ENCODE measurements around the gene KNOP1. TPM values are rescaled to one million over a fixed set of nuclear protein-coding genes. Genes with fewer than 3 reads are reported as not detected.

The KNOP1 gene
- total RNA-seq, 1 experiment from 2014 or later: 24.5 TPM

DNA sequence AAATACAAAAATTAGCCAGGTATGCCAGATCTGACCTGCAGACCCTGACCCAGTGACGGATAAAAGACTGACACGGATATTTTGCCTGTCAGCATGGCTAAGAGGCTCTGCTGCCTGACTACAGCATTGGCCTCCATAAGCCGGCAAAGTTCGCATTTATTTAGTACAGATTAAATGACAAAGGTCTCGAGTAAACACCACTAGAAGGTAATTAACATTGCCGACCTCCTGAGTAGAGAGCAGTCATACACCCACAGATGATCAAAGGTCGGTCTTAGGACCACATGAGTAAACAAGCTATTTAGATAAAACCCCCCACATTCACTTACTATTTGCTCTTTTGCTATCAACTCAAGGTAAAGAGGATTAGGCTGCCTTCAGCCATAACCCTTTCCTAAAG, 55.7 kb downstream of the KNOP1 start:
- Mint-ChIP-seq H3K36me3 (ENCODE audit: insufficient read depth, unreplicated experiment) (peaks cover 38% of the 10 kb centered on the region), H3K4me3 (ENCODE audit: unreplicated experiment) (no peak overlapping the region), H3K27me3 (ENCODE audit: insufficient read depth, unreplicated experiment) (no peaks in the 10 kb centered on the region), H3K9me3 (ENCODE audit: unreplicated experiment) (peaks cover 7% of the 10 kb centered on the region), H3K4me1 (ENCODE audit: insufficient read depth, unreplicated experiment) (no peaks in the 10 kb centered on the region), H3K27ac (ENCODE audit: low read depth, unreplicated experiment) (no peak overlapping the region)
- ChIA-PET CTCF (interaction anchor here (0.9 kb wide), 1 partner anchor 78 kb away, joined by 5 read pairs; no protein-coding TSS in a partner anchor), POLR2A (no interaction called here)
- TF ChIP-seq, protein P1, sequence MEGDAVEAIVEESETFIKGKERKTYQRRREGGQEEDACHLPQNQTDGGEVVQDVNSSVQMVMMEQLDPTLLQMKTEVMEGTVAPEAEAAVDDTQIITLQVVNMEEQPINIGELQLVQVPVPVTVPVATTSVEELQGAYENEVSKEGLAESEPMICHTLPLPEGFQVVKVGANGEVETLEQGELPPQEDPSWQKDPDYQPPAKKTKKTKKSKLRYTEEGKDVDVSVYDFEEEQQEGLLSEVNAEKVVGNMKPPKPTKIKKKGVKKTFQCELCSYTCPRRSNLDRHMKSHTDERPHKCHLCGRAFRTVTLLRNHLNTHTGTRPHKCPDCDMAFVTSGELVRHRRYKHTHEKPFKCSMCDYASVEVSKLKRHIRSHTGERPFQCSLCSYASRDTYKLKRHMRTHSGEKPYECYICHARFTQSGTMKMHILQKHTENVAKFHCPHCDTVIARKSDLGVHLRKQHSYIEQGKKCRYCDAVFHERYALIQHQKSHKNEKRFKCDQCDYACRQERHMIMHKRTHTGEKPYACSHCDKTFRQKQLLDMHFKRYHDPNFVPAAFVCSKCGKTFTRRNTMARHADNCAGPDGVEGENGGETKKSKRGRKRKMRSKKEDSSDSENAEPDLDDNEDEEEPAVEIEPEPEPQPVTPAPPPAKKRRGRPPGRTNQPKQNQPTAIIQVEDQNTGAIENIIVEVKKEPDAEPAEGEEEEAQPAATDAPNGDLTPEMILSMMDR (IDR thresholded peaks at IDR 0.05; ENCODE audit: unreplicated experiment): no peak
- intact Hi-C loops (cut with micrococcal nuclease): no loop called here
- no TSS peak for BruUV-seq (replicated peaks)
- no peak for DNase-seq (ENCODE audit: unreplicated experiment)

GRCh38 chr16:19660432-19660831, 57.6 kb downstream of the KNOP1 start:
- no TSS peak for BruUV-seq (replicated peaks)
- H3K27me3 Mint-ChIP-seq (ENCODE audit: insufficient read depth, unreplicated experiment): no peaks in the 10 kb centered on the region
- H3K36me3 Mint-ChIP-seq (ENCODE audit: insufficient read depth, unreplicated experiment): peaks cover 31% of the 10 kb centered on the region
- ChIA-PET CTCF (interaction anchor here (0.6 kb wide), 1 partner anchor 8 kb away, joined by 3 read pairs; no protein-coding TSS in a partner anchor), POLR2A (no interaction called here)
- no peak overlapping the region for H3K27ac Mint-ChIP-seq (ENCODE audit: low read depth, unreplicated experiment)
- no peak for DNase-seq (ENCODE audit: unreplicated experiment)
- intact Hi-C loops (cut with micrococcal nuclease): no loop called here
- no peak overlapping the region for H3K4me3 Mint-ChIP-seq (ENCODE audit: unreplicated experiment)
- peaks cover 5% of the 10 kb centered on the region for H3K9me3 Mint-ChIP-seq (ENCODE audit: unreplicated experiment)
- no peaks in the 10 kb centered on the region for H3K4me1 Mint-ChIP-seq (ENCODE audit: insufficient read depth, unreplicated experiment)
- TF ChIP-seq, protein P1 (IDR thresholded peaks at IDR 0.05; ENCODE audit: unreplicated experiment): no peak

DNA sequence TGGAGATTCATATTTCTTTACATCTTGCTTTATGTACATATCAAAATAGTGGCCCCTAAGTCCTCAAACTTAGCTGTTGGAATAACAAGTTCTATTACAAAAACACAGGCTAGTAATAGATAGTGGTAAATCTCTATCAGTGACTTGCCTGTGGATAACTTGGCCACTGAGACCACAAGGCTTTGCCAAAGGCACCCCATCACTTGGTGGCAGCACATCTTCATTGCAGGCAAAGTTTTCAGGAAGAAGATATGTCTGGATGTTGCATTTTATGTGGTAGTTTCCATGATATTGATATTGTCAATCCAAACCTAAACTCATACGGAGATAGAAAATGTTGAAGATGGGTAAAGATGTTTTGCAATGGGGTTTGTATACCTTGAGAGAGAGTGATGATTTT, 58.5 kb downstream of the KNOP1 start:
- intact Hi-C loops (cut with micrococcal nuclease): no loop called here
- TF ChIP-seq, protein P1 (IDR thresholded peaks at IDR 0.05; ENCODE audit: unreplicated experiment): no peak
- Mint-ChIP-seq H3K27me3 (ENCODE audit: insufficient read depth, unreplicated experiment) (no peaks in the 10 kb centered on the region), H3K4me1 (ENCODE audit: insufficient read depth, unreplicated experiment) (no peaks in the 10 kb centered on the region), H3K4me3 (ENCODE audit: unreplicated experiment) (no peak overlapping the region), H3K27ac (ENCODE audit: low read depth, unreplicated experiment) (no peak overlapping the region), H3K9me3 (ENCODE audit: unreplicated experiment) (no peaks in the 10 kb centered on the region), H3K36me3 (ENCODE audit: insufficient read depth, unreplicated experiment) (peaks cover 36% of the 10 kb centered on the region)
- no TSS peak for BruUV-seq (replicated peaks)
- ChIA-PET CTCF (interaction anchor here (1.2 kb wide), 1 partner anchor 12 kb away, joined by 3 read pairs; no protein-coding TSS in a partner anchor), POLR2A (no interaction called here)
- DNase-seq (ENCODE audit: unreplicated experiment): no peak

GRCh38 chr16:19657831-19658230, 60.2 kb downstream of the KNOP1 start:
- no peak for DNase-seq (ENCODE audit: unreplicated experiment)
- no peak overlapping the region for H3K4me3 Mint-ChIP-seq (ENCODE audit: unreplicated experiment)
- H3K9me3 Mint-ChIP-seq (ENCODE audit: unreplicated experiment): no peaks in the 10 kb centered on the region
- no peak overlapping the region for H3K27ac Mint-ChIP-seq (ENCODE audit: low read depth, unreplicated experiment)
- TF ChIP-seq, protein P1 (IDR thresholded peaks at IDR 0.05; ENCODE audit: unreplicated experiment): no peak
- no peaks in the 10 kb centered on the region for H3K27me3 Mint-ChIP-seq (ENCODE audit: insufficient read depth, unreplicated experiment)
- intact Hi-C loops (cut with micrococcal nuclease): no loop called here
- no TSS peak for BruUV-seq (replicated peaks)
- no peaks in the 10 kb centered on the region for H3K4me1 Mint-ChIP-seq (ENCODE audit: insufficient read depth, unreplicated experiment)
- peaks cover 44% of the 10 kb centered on the region for H3K36me3 Mint-ChIP-seq (ENCODE audit: insufficient read depth, unreplicated experiment)
- CTCF ChIA-PET: interaction anchor here (0.6 kb wide), 1 partner anchor 82 kb away, joined by 3 read pairs; no protein-coding TSS in a partner anchor
- POLR2A ChIA-PET: no interaction called here
